RKO (cell line): ENCODE results near the gene CDH24.

Source experiments
- DNase-seq: peaks from one replicate; pipeline ENCODE4 v3.0.0-alpha.2; 2016; ENCODE audit warnings: low spot score

CDH24 gene

DNA sequence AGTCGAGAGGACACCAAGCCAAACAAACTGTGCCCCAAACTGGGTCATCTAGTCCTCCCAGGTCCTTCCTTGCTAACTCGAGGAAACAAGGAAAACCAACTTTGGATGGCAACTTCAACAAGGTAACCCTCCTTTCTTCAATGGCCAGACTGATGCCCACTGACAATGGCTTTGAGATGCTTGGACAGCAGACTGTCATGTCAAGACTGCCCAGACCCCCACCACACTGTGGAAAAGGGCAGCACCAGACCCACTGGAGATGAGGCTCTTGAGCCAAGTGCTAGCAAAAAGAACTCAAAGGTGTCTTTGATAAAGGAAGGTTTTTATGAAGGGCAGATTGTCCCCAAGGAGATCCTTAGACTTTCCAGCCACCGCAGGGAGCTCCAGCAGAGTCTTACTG lies 9.0 kb upstream of the CDH24 start:
- no peak for DNase-seq

DNA sequence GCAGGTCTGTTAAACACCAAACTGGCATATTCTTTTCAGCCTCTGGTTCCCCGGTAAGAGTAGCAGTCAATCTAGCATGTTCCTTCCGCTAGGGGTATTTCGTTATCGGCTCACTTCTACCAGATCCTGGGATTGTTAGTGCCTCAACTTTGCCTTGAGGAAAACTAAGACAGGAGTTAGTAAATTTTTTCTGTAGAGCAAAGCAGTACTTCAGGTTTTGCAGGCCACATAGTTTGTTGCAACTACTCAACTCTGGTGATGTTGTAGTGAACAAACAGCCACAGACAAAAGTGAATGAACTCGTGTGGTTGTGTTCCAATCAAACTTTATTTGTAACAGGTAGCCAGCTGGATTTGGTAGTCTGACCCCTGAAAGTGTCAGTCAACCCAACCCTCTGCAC lies 6.3 kb upstream of the CDH24 start:
- DNase-seq, result no peak

DNA sequence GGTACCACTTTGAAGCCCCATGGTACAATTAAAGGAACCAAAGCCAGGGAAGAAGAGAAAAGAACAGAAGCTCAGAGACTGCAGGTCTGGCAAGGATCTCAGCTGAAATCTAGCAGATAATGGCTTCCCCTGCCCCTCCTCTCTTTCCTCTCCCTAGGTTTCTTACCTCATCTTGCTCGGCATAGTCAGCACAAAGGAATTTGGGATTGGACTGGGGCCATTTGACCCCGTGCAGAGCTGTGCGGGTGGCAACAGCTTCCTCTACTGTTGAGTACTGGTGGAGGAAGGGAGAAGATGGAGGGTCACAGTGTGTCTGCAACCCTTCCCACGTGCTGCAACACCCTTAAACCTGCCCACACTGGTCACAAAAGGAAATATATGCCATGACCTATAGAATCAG lies 4.7 kb upstream of the CDH24 start:
- peak; percentile 86 for DNase-seq

DNA sequence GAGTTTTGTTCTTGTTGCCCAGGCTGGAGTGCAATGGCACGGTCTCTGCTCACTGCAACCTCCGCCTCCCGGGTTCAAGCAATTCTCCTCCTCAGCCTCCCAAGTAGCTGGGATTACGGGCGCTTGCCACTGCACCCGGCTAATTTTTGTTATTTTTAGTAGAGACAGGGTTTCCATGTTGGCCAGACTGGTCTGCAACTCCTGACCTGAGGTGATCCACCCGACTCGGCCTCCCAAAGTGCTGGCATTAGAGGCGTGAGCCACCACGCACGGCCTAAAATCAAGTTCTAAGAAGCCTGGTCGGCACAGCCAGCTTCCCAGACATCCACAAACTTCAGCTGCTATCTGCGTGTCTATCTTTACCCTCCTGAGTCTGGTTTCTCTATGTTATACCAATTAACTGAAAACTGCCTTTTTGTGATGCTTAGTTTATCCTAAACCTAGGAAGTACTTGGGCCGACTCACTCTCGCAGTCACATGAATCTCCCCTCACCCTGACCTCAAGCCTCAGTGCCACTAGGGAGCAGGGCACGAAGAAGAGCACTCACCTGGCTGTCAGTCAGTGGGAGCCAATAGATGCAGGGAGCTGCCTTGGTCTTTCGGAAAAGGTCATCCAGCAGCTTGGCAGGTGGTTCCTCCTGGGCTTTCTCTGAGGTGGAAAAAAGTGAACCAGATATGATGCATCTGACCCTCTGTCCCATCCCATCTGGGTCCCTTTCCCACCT lies 3.4 kb upstream of the CDH24 start:
- DNase-seq, result no peak

DNA sequence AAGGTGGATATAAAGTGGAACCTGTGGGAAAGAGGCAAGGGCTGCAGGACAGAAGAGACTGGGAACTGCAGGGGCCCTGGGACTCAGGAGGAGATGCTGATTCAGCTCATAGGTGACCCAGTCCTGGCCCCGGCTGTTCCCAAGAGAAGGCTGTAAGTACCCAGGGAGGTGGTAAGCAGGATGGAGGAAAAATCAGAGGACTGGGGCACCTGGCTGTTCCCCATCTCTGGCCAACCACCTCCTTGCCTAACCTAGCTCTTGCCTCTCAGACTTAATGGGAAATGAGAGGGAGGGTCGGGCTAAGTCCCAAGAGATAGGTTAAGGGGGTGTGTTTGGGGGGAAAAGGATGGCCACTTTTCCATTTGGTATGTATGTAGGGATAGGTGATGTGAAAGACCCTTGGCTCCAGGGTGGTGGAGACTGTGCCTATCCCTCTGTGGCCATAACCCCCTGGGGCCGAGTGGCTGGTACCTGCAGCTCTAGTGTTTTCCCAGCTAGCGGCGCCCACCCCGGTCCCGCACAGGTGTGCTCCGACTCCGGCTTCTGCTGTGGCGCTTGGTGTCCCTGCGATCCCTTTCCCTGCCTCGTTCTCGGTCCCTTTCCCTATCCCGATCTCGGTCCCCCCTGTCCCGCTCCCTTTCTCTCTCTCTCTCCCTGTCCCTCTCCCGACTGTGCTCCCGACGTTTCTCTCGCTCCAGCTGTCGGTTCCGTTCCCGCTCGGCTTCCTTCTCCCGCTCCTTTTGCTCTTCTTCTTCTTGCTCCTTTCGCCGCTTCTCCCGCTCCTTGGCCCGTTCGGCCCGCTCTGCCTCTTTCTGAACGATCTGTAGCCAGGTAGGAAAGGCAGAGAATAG lies 1.6 kb upstream of the CDH24 start:
- no peak for DNase-seq

DNA sequence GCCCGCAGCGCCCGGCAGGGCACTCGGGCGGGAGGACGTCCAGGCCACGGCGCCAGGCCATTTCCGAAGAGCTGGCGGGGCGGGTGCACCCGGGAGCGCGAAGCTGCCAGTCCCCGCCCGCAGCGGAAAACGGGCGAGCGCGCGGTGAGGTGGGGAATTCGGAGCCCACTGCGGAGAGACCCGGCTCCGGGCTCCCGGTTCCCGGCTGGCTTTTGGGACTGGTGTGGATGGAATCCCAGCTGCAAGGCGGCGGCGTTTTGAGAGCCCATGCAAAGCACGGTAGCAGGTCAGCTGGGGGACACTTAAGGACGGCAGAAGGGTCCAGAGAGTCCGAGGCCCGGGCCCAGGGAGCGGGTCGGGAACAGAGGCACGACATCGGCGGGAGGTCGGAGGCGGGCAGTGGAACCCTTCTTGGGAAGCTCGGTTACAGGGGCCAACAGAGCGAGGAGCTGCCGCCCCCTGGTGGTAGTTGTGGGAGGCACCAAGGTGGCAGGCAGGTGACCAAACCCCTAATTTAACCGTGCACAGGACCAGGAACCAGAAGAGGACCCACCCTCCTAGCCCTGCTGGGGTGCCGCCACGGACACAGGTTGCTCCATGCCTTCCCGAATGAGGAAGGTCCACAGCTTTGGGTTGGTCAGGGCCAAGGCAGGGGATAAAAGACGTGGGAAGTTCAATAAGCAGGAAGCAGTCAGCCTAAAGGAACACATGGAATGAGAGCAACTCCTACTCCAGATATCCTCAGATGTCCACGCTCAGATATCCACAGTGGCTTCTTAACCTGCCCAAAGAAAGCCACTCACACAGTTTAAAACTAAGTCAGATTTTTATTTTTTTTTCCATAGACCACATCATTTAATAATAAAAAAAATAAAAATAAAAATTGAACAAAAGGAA lies 685 bp upstream of the CDH24 start:
- peak; percentile 88 for DNase-seq

DNA sequence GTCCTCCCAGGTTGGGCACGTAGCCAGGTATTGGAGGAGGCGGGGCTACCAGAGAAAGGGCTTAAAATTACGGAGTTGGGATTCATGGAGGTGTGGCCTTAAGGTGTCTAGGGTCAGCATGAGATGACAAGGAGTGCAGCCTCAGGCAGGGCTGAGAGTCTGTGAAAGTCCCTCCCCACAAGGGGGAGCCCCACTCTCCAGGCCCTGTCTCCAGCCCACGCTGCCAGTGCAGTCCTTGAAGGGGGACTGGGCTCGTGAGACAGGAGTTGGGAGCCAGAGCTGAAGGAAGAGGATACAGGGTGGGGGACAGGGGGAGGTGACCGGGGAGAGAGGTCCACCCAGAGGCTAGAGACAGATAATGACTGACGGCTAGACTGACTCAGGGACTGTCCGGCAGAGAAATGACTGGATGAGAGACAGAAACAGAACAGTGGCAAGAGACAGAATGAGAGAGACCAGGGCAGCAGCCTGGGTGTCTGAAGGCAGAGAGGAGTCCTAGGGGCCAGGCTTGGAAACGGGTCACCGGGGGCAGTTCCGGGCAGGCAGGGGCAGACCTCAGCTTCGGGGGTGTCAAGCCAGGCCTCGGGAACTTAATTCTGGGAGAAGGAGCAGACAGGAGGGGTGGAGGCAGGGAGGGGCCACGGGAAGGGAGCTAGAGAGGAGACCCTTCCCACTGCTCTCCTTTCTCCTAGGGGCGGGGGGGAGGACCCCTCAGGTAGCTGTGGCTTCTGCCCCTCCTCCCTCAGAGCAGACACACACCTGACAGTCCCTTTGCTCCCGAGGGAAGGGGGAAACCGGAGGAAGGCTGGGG lies 970 bp downstream of the CDH24 start:
- peak; percentile 84 for DNase-seq

DNA sequence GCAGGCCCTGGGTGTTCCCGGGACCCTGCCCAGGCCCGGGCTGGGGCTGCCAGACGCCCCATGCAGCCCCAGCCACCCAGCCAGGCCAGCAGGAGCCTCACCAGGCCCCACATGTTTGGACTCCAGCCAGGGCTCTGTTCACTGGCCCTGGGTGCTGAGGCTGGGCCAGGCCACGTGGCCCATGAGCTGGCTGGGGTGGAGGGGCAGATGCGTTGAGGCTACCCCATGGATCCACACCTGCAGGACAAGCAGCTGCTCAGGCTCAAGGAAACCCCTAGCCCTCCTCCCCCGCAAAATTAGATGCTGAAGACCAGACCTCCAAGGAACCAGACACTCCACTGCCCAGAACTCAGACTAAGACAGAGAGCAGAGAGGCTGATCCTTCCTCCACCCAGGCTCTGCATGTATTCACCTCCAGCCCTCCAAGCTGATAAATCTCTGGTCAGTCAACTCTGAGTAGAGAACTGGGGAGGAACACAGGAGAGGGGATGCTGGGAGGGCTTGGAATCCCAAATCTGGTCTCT lies 1.6 kb downstream of the CDH24 start:
- no peak for DNase-seq

DNA sequence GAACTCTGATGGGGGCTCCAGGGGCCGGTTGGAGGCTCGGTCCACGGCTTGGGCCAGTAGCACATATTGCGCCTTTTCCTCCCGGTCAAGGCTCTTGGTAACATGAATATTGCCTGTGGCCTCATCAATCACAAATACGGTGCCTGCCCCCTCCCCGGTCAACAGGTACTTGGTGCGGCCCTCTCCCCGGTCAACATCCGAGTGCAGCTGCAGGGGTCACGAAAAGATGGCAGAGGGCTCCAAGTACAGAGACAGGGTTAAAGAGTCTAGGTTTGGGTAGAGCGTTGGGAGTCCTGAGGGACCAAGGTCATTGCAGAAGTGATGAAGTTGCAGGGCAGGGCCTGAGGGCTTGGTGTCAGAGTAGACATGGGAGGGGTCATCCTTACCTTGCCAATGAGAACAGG lies 2.2 kb downstream of the CDH24 start:
- no peak for DNase-seq

DNA sequence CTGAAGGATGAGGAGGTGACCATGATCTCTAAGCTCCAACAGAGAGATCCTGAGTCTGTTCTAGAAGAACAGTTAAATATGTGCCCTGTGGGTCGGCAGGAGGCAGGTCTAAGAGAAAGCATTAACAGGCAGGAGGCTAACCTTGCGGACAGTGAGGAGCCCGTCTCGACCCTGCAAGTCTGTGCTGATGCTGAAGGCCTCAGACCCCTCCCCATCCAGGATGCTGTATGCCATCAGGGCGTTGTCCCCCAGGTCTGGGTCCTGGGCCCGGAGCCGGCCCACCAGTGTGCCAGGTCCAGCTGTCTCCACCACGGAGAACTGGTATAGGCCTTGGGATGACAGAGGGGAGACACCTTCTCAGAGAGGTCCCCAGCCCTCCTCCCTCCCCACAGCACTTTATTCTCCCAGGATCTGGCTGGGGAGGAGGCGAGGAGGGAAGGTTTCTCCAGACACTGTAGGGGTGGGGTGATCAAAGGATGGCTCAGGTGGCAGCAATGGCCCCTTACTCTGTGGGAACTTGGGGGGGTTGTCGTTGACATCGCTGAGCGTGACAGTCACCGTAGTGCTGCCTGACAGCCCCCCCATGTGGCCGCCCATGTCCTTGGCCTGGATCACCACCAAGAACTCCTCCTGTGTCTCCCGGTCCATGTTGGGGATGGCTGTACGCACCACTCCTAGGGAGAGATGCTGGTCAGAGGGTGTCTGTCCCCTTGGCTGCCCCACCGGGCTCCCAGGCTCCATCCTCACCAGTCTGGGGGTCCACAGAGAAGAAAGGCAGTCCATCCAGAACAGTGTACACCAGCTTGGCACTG lies 3.1 kb downstream of the CDH24 start:
- no peak for DNase-seq

DNA sequence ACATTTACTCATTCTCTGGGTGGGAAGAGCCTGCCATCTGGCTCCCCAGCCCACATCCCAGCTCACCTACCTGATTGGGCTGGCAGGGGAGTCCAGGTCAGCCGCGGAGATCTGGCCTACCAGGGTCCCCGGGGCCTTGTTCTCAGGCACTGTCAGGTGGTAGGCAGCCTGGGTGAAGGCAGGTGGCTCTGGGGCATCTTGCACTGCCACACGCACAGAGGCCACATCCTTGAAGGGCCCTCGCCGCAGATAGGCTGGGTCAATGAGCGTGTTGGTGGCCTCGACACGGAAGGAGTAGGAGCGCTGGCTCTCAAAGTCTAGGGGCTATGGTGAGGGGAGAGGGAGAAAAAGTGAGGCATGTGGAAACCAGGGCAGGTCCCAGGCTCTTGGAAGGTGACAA lies 3.9 kb downstream of the CDH24 start:
- DNase-seq, result no peak

DNA sequence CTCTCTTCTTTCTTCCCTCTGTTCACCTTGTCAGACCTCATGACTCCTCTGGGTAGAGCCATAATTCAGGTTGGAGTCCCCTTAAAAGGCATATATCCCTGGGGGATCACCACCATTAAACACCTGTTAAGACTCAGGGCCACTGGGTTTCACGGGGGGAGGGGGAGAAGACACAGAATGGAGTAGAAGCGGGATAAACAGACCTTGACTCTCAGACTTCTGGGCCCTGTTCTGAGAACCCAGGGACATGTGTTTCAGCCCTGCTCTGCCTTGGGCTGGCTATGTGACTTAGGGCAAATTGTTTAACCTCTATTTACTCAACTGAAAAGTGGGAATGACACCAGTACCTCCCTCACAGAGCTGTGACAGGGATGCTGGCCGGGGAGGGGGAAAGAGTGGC lies 4.6 kb downstream of the CDH24 start:
- DNase-seq, result no peak

DNA sequence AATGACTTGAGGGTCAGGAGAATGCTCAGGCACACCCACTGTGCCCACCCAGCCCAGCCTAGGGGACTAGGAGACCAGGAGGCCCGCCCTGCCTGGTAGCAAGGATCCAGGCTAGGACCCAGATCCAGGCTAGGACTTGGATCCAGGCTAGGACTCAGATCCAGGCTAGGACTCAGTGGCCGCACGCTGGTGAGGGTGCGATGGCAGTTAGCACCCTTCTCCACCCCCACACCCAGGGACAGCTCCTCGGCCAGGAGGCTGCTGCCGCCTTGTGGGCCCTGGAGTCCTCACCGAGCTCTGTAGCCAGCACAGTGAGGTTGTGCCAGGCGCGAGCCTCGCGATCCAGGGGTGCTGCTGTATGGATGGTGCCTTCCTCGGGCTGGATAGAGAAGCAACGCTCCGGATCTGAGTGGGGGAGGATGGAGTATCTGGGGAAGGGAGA lies 5.1 kb downstream of the CDH24 start:
- no peak for DNase-seq

DNA sequence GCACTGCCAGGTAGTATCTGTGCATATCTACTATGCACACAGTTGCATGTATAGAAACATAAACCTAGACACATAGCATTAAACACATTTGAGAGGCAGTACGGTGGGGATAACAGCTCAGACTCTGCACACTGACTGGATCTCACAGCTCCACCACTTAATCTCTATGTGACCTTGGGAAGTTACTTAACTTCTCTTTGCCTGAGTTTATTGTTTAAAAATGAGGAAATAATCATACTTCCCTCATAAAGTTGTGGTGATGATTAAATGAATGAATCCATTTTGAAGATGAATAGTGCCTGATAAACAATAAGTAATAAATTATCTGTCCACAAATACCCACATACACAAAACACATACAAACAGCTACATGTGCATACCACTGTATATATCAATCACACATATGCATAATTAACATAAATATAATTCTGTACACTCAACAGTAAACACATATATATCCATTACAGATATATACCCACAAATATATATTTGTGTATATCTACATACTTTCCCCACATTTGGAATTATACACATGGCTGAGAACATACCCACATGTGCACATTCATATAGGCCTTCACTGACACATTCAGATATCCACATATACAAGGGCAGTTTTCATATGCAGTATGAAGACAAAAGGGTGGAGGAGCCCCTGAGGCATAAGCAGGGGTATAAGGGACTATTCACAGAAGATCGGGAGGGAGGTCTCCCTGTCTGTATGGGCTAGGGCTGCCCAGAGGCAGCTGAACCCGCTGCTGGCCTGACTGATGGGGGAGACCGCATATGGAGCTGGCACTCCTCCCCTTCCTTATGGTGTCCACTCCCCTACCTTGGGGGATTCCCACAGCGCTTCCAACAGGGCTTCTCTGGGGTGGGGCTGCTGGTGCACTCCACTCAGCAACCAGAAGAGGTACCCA lies 5.9 kb downstream of the CDH24 start:
- no peak for DNase-seq

DNA sequence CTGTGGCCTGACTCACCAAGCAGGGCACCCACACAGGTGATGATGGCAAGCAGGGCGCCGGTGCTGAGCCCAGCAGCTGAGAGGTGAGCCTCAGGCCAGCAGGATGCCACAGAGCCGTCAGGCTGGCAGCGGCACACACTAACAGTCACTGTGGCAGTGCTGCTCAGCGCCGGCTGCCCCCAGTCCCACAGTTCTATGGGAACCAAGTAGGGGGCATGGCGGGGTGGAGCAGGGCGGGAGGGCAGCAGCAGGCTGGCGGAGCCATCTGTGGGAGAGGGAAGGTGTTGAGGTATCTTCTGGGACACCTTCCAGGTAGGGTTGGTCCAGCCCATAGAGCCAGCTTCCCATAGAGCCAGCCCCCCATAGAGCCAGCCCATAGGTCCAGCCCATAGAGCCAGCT lies 8.3 kb downstream of the CDH24 start:
- no peak for DNase-seq

DNA sequence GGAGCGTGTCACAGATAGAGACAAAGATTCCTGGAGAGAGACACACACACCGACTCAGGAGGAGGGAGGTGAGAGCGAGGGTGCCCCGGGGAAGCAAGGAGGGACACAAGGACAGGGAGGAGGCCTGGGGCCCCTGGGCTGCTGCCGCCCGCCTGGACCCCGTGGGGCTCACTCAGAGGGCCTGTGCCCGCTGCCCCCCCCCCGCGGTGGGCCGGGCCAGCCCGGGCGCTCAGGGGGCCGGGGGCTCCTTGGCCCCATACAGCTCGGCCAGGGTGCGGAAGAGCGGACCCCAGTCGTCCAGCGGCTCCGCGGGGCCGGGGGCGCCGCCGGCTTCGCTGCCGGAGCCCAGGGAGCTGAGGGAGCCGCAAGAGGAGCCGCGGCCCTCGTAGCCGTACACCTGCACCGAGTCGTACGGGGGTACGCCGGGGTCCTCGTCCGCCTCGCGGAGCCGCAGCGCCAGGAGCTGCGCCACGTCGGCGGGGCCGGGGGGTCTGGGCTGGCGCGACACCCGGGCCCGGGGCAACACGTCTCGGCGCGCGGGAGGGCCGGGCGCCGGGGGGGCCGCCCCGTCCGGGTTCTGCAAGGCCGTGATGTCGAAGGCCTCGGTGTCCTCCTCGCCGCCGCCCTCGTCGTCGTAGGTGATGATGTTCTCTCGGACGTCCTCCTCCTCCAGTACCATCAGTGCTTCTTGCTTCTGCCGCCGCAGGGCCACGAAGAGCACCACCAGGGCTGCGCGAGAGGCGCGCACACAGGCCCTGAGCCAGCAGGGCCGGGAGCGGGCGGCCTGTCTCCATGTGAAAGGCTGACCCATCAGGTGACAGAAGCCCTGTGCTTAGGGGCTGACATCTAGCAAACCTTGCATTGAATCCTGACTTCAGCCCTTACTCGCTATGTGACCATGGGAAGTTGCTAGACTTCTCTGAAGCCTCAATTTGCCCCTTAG lies 9.3 kb downstream of the CDH24 start:
- no peak for DNase-seq

DNA sequence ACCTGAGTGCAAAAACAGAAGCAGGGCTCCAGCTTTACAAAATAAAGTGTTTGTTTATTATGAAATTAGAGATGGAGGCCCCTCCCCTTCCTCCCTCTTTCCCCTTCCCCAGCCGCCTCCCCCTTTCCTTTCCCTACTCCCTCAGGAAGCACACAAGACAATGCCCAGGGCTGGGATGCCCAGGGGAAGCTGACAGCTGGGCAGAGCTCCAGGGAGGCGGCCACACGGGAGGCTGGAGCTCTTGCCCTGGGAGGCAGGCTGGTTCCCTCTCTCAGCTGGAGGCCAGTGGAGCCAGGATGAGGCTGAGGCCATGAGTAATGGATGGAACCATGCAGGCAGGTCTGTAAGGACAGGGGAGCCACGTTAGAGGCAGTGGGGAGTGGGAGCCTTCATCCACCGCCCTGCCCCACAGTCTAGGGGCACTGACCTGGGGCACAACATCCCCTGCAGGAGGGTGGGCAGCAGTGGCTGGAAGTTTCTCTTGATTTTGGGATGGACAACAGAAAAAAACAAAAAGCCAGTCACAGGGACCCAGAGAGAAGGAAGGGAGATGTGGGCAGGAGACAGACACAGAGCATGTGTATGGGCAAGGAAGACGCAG lies 10.2 kb downstream of the CDH24 start:
- DNase-seq, result no peak
